SK-N-SH treated with all-trans-retinoic acid at 6 μM for 48 hours (cell line): ENCODE data around the gene GRIK4.

Experiments
- ARNTL ChIP-seq: fragments of 450-650 bp; formaldehyde crosslinking; IDR thresholded peaks from 2 replicates; pipeline ENCODE4 v1.5.0; 2020; ENCODE audit warnings: low read depth, mild to moderate bottlenecking, moderate library complexity, borderline replicate concordance
- PPARA ChIP-seq: fragments of 250-450 bp; sonication (Bioruptor Pico); IDR thresholded peaks from 2 replicates; pipeline ENCODE4 v1.5.0; 2020; ENCODE audit warnings: mild to moderate bottlenecking, borderline replicate concordance
- ZFP3 ChIP-seq: fragments of 250-450 bp; sonication (Bioruptor Pico); IDR thresholded peaks from 2 replicates; pipeline ENCODE4 v1.5.0; 2020; ENCODE audit warnings: mild to moderate bottlenecking, moderate library complexity
- ZFP30 ChIP-seq: fragments of 450-650 bp; formaldehyde crosslinking; IDR thresholded peaks from 2 replicates; pipeline ENCODE4 v1.5.0; 2022; ENCODE audit warnings: mild to moderate bottlenecking, moderate library complexity
- TF ChIP-seq, protein P1 (sequence below): fragments of 250-450 bp; sonication (Bioruptor Pico); IDR thresholded peaks from 2 replicates; pipeline ENCODE4 v1.5.0; 2020; ENCODE audit warnings: mild to moderate bottlenecking, moderate library complexity

DNA sequence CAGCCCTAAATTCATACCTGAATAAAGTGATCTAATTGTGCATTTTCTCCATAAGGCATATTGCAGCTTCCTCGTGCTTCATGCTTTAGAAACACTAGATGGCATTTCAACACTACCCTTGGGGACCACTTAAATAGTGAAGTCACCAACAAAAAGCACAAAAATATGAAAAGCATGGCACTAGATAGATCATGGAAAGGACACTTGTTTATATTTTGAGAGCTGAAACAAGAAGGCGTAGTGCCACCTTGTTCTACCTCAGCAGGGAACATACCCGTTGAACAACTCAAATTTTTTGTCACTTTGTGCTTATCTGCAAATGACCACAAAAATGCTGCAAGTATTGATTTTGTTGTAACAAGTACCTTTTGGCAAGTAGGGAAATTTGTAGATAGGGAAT is 521.0 kb downstream of the GRIK4 start:
- TF ChIP-seq, protein P1, sequence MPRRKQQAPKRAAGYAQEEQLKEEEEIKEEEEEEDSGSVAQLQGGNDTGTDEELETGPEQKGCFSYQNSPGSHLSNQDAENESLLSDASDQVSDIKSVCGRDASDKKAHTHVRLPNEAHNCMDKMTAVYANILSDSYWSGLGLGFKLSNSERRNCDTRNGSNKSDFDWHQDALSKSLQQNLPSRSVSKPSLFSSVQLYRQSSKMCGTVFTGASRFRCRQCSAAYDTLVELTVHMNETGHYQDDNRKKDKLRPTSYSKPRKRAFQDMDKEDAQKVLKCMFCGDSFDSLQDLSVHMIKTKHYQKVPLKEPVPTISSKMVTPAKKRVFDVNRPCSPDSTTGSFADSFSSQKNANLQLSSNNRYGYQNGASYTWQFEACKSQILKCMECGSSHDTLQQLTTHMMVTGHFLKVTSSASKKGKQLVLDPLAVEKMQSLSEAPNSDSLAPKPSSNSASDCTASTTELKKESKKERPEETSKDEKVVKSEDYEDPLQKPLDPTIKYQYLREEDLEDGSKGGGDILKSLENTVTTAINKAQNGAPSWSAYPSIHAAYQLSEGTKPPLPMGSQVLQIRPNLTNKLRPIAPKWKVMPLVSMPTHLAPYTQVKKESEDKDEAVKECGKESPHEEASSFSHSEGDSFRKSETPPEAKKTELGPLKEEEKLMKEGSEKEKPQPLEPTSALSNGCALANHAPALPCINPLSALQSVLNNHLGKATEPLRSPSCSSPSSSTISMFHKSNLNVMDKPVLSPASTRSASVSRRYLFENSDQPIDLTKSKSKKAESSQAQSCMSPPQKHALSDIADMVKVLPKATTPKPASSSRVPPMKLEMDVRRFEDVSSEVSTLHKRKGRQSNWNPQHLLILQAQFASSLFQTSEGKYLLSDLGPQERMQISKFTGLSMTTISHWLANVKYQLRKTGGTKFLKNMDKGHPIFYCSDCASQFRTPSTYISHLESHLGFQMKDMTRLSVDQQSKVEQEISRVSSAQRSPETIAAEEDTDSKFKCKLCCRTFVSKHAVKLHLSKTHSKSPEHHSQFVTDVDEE = no peak
- TF ChIP-seq ZFP3 (CRISPR knock-in tag) (no peak), ARNTL (no peak), PPARA (no peak), ZFP30 (CRISPR knock-in tag) (no peak)
